Kidney epithelial cell (primary cell): Measurements from ENCODE around the gene SHISA8. TPM values are rescaled to one million over a fixed set of nuclear protein-coding genes. Genes with fewer than 3 reads are reported as not detected.

ENCODE experiments used
- DNase-seq: peaks from one replicate; pipeline ENCODE4 v3.0.0-alpha.2; 2010; ENCODE audit warnings: low read depth
- H3K27me3 ChIP-seq: 2 replicates; pipeline ENCODE4 v1.6.0; 2011; ENCODE audit warnings: low read length; ENCODE audit not compliant: control insufficient read depth, insufficient read depth
- H3K36me3 ChIP-seq: 2 replicates; pipeline ENCODE4 v1.5.1; 2011; ENCODE audit warnings: low read length; ENCODE audit not compliant: control insufficient read depth, insufficient read depth
- H3K4me3 ChIP-seq: 2 replicates; pipeline ENCODE4 v1.5.1; 2011; ENCODE audit warnings: low read depth, mild to moderate bottlenecking, control low read depth, low read length
- total RNA-seq: library from RNA; depleted of rRNA; stranded (reverse); fragments of >200 nt; gene quantifications from 2 replicates; pipeline ENCODE4 v1.2.3, GENCODE V29; 2015
- TF ChIP-seq, protein P1 (sequence below): IDR thresholded peaks from 2 replicates; pipeline ENCODE4 v1.5.1; 2011; ENCODE audit warnings: mild to moderate bottlenecking, moderate library complexity, low read length, control low read depth, inconsistent platforms; ENCODE audit not compliant: insufficient read depth, poor library complexity, severe bottlenecking

The SHISA8 gene
- total RNA-seq, 1 donor from 2014 or later = not detected

- Histone ChIP-seq H3K4me3 (no peak overlapping the region), H3K27me3 (no peaks in the 10 kb centered on the region), H3K36me3 (peaks cover 2% of the 10 kb centered on the region)
- TF ChIP-seq, protein P1, sequence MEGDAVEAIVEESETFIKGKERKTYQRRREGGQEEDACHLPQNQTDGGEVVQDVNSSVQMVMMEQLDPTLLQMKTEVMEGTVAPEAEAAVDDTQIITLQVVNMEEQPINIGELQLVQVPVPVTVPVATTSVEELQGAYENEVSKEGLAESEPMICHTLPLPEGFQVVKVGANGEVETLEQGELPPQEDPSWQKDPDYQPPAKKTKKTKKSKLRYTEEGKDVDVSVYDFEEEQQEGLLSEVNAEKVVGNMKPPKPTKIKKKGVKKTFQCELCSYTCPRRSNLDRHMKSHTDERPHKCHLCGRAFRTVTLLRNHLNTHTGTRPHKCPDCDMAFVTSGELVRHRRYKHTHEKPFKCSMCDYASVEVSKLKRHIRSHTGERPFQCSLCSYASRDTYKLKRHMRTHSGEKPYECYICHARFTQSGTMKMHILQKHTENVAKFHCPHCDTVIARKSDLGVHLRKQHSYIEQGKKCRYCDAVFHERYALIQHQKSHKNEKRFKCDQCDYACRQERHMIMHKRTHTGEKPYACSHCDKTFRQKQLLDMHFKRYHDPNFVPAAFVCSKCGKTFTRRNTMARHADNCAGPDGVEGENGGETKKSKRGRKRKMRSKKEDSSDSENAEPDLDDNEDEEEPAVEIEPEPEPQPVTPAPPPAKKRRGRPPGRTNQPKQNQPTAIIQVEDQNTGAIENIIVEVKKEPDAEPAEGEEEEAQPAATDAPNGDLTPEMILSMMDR = no peak
- no peak for DNase-seq
Measured at GRCh38 chr22:41943661-41944209, 28.9 kb upstream of the SHISA8 start.

DNA sequence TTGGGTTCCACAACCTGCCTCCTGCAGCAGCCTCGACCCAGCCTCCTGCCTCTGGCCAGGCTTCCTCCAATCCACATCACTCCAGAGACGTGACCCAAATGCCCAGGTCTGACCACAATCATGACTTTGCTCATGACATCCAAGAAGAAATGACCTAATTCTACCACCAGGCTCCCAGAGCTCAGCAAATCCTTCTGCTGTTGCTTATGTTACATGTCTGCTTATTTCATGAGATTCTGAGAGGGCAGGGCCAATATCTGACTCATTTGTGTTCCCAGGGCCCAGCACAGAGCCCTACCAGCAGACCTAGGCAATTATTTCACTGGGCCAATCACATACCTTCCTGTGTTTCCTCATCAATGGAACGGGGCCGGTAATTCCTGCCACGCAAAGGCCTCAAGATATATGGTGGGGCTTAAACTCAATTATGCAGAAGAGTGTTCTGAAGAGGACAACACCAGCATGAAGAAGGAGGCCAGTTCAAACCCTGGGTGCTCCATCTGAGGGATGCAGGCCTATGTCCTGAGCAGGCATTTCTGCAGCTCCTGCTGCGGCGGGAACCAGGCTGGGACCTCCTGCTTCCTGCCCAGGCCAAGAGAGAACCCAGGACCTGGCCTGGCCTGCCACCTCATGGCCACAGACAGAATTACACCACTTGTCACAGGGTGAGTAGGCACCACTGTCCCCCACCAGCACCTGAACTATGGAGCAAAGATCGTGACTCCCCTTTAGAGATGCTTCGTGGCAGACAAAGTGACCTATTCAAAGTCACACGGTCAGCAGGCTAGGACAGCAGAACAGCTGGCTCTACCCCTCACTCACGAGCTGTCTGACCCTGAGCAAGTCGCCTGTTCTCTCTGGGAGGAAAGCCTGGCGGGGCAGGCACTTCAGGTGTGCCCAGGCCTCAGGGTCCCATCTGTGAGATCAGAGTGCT is 26.2 kb upstream of the SHISA8 start:
- H3K36me3 ChIP-seq = peaks cover 2% of the 10 kb centered on the region
- no peak for DNase-seq
- no peak overlapping the region for H3K4me3 ChIP-seq
- H3K27me3 ChIP-seq = no peaks in the 10 kb centered on the region
- TF ChIP-seq, protein P1 = peak; percentile 84

GRCh38 chr22:41939981-41940831 is 25.3 kb upstream of the SHISA8 start:
- peaks cover 2% of the 10 kb centered on the region for H3K36me3 ChIP-seq
- H3K4me3 ChIP-seq = no peak overlapping the region
- TF ChIP-seq, protein P1 = no peak
- H3K27me3 ChIP-seq = no peaks in the 10 kb centered on the region
- no peak for DNase-seq

DNA sequence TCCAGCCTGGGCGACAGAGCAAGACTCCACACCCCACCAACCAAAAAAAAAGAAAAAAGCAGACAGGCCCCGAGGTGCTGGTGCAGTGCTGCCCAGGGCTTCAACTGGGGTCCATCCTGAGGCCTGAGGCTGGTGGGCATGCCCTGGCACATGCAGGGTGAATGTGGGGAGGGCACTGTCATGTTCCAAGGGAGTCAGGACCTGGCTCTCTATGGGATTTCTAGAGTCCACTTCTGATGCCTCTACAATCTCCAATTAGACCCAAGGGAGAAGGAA is 22.0 kb upstream of the SHISA8 start:
- H3K27me3 ChIP-seq = no peaks in the 10 kb centered on the region
- H3K36me3 ChIP-seq = no peaks in the 10 kb centered on the region
- DNase-seq = no peak
- TF ChIP-seq, protein P1 = no peak
- H3K4me3 ChIP-seq = no peak overlapping the region

DNA sequence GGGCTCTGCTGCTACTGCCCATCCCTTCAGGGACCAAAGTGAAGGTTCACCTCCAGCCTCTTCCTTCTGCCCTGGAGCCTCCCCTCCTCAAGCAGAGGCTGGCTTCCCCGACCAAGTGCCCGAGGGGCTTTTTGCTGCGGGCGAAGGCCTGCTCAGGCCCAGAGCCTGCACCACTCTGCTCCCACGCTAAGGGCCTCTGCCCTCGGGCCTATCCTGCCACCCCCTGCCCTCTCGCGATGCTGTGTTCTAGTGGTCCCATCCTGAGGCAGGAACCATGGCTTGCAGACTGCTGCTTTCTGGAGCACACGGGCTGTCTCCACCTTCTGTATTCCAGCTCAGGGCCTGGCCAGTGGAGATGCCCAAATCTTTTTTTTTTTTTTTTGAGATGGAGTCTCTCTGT is 20.6 kb upstream of the SHISA8 start:
- Histone ChIP-seq H3K36me3 (no peaks in the 10 kb centered on the region), H3K4me3 (no peak overlapping the region), H3K27me3 (no peaks in the 10 kb centered on the region)
- TF ChIP-seq, protein P1 = no peak
- no peak for DNase-seq
